SU-DHL-6 (cell line): Measurements from ENCODE around the gene NUTM2F.

Source experiments
- CTCF ChIP-seq: fragments of 200-600 bp; sonication (generic); IDR thresholded peaks from one replicate; pipeline ENCODE4 v1.5.1; 2017; ENCODE audit warnings: antibody characterized with exemption, mild to moderate bottlenecking, low read length, moderate library complexity; ENCODE audit not compliant: insufficient read depth, poor library complexity, severe bottlenecking
- EZH2phosphoT487 ChIP-seq: fragments of 200-600 bp; sonication (generic), shearing (Covaris generic); conservative IDR thresholded peaks from 2 replicates; pipeline ENCODE4 v1.6.1; 2018; ENCODE audit warnings: mild to moderate bottlenecking, antibody characterized with exemption, low read length, moderate library complexity, mixed read lengths

GRCh38 chr9:94303321-94303720 lies 25.1 kb downstream of the NUTM2F start:
- TF ChIP-seq EZH2phosphoT487 = no peak
- TF ChIP-seq CTCF = no peak
